B cell (primary cell): ENCODE data around the gene MKRN2OS. TPM values are rescaled to one million over a fixed set of nuclear protein-coding genes. Genes with fewer than 3 reads are reported as not detected.

Source experiments
- ATAC-seq: fragments of 200-7000 bp; cut with Tn5 transposase; one replicate; pipeline ENCODE4 v1.10.0; 2021; ENCODE audit warnings: low read depth, mild to moderate bottlenecking, moderate number of reproducible peaks, moderate library complexity
- CTCF ChIA-PET: fragments of 350-600 bp; sonication (Branson Sonifier 250); formaldehyde crosslinking; loops from one replicate; lab custom pipeline; 2021; ENCODE audit warnings: antibody characterized with exemption, inconsistent platforms; lab: Charles Lee
- POLR2A ChIA-PET: fragments of 350-600 bp; sonication (Branson Sonifier 250); formaldehyde crosslinking; loops from one replicate; lab custom pipeline; 2021; ENCODE audit warnings: antibody characterized with exemption; lab: Charles Lee
- DNase-seq: peaks from one replicate; pipeline ENCODE4 v3.0.0; 2013
- H2AFZ ChIP-seq: 2 replicates; pipeline ENCODE4 v1.6.1; 2012; ENCODE audit warnings: mild to moderate bottlenecking, low read depth, low read length; ENCODE audit not compliant: insufficient read depth, poor library complexity, severe bottlenecking
- H3K27ac ChIP-seq, 2 donors: 1 replicate in 1 of 2; 2 replicates in 1 of 2; pipeline ENCODE4 v1.5.1; 2012 to 2013; ENCODE audit warnings: low read length in 2 of 2, mild to moderate bottlenecking in 2 of 2, moderate library complexity in 1 of 2
- H3K27me3 ChIP-seq, 4 experiments: fragments of 200-600 bp in 1 of 4; sonication (generic) in 1 of 4; replicated peaks in 1 of 4; 1 replicate in 2 of 4; 2 replicates in 2 of 4; pipeline versions ENCODE4 v1.6.1 to v1.7.0; 2013 to 2016; ENCODE audit warnings: low read length in 3 of 4, mild to moderate bottlenecking in 2 of 4, mixed read lengths in 1 of 4, moderate library complexity in 1 of 4; ENCODE audit not compliant: insufficient read depth in 4 of 4, control insufficient read depth in 3 of 4; ENCODE audit errors: control extremely low read depth in 1 of 4
- H3K36me3 ChIP-seq, 2 experiments: replicated peaks in 1 of 2; 1 replicate in 1 of 2; 2 replicates in 1 of 2; pipeline versions ENCODE4 v1.6.1 to v1.7.1; 2013; ENCODE audit warnings: low read length in 1 of 2; ENCODE audit not compliant: insufficient read depth in 2 of 2, control insufficient read depth in 1 of 2; ENCODE audit errors: control extremely low read depth in 1 of 2, extremely low read depth in 1 of 2
- H3K4me1 ChIP-seq, 2 donors: fragments of 200-600 bp in 1 of 2; sonication (generic) in 1 of 2; 1 replicate in 1 of 2; 2 replicates in 1 of 2; pipeline versions ENCODE4 v1.5.1 to v1.6.1; 2013 to 2017; ENCODE audit warnings: low read length in 2 of 2; ENCODE audit not compliant: control insufficient read depth in 2 of 2, insufficient read depth in 2 of 2
- H3K4me2 ChIP-seq: replicated peaks from 2 replicates; pipeline ENCODE3; 2012; ENCODE audit warnings: mild to moderate bottlenecking, low read depth, low read length; ENCODE audit not compliant: poor library complexity, severe bottlenecking
- H3K4me3 ChIP-seq, 5 experiments: fragments of 200-600 bp in 1 of 5; sonication (generic) in 1 of 5; 1 replicate in 3 of 5; 2 replicates in 2 of 5; pipeline versions ENCODE4 v1.5.1 to v1.7.0; 2011 to 2016; ENCODE audit warnings: low read length in 4 of 5, mild to moderate bottlenecking in 4 of 5, low read depth in 2 of 5, control low read depth in 1 of 5, moderate library complexity in 1 of 5; ENCODE audit not compliant: insufficient read depth in 1 of 5; ENCODE audit errors: control extremely low read depth in 1 of 5, extremely low read depth in 1 of 5
- H3K79me2 ChIP-seq: fragments of 200-600 bp; sonication (generic); one replicate; pipeline ENCODE4 v1.6.0; 2016; ENCODE audit warnings: low read length; ENCODE audit not compliant: control insufficient read depth, insufficient read depth
- H3K9ac ChIP-seq: fragments of 200-600 bp; sonication (generic); 2 replicates; pipeline ENCODE4 v1.6.1; 2017; ENCODE audit warnings: mild to moderate bottlenecking, low read length, moderate library complexity
- H3K9me3 ChIP-seq, 3 donors: one replicate each; pipeline versions ENCODE4 v1.6.1 to v1.7.1; 2013; ENCODE audit warnings: low read length in 2 of 3; ENCODE audit not compliant: control insufficient read depth in 2 of 3, insufficient read depth in 1 of 3; ENCODE audit errors: control extremely low read depth in 1 of 3
- H4K20me1 ChIP-seq: 2 replicates; pipeline ENCODE4 v1.6.0; 2012; ENCODE audit warnings: mild to moderate bottlenecking, low read length; ENCODE audit not compliant: insufficient read depth, control insufficient read depth, poor library complexity, severe bottlenecking
- H3K27ac Mint-ChIP-seq: one replicate; pipeline ENCODE4 v1.8.0; 2021; ENCODE audit warnings: mixed read lengths
- H3K27me3 Mint-ChIP-seq: one replicate; pipeline ENCODE4 v1.8.0; 2021; ENCODE audit warnings: mixed read lengths
- H3K4me1 Mint-ChIP-seq: one replicate; pipeline ENCODE4 v1.8.0; 2021; ENCODE audit warnings: mixed read lengths
- H3K4me3 Mint-ChIP-seq: one replicate; pipeline ENCODE4 v1.8.0; 2021; ENCODE audit warnings: mixed read lengths
- H3K9me3 Mint-ChIP-seq: one replicate; pipeline ENCODE4 v1.8.0; 2022; ENCODE audit warnings: mixed read lengths; ENCODE audit not compliant: insufficient read depth
- CTCF ChIP-seq: fragments of 200-600 bp; IDR thresholded peaks from one replicate; pipeline ENCODE4 v1.8.0; 2022; ENCODE audit warnings: antibody characterized with exemption, mild to moderate bottlenecking
- EZH2 ChIP-seq: IDR thresholded peaks from 2 replicates; pipeline ENCODE4 v1.6.1; 2012; ENCODE audit warnings: borderline replicate concordance, low read depth, mild to moderate bottlenecking, moderate library complexity, low read length; ENCODE audit not compliant: insufficient read depth, poor library complexity, severe bottlenecking
- WGBS: methylation state at CpG from one replicate; pipeline ENCODE4 v1.1.5; 2013; ENCODE audit warnings: missing lambda C conversion rate; ENCODE audit not compliant: insufficient coverage; 5-methylcytosine and 5-hydroxymethylcytosine counted together
- intact Hi-C: fragments of 100-400 bp; cut with micrococcal nuclease; formaldehyde crosslinking; loops from one replicate; pipeline ENCODE4 v1.10.0; 2022
- polyA plus RNA-seq: library from polyadenylated mRNA; depleted of rRNA; stranded (reverse); fragments of >200 nt; gene quantifications from 2 replicates; pipeline ENCODE4 v1.2.3, GENCODE V29; 2012
- total RNA-seq, 2 donors: library from RNA; stranded (reverse); fragments of 120-200 nt in 1 of 2; gene quantifications; 1 replicate in 1 of 2; 2 replicates in 1 of 2; pipeline versions ENCODE4 v1.2.3 to v1.2.4, GENCODE V29; 2013 to 2022

MKRN2OS gene
- total and polyA plus RNA-seq, 2 donors (not counting 1 experiment from before 2014, with no cell fraction given): not detected

DNA sequence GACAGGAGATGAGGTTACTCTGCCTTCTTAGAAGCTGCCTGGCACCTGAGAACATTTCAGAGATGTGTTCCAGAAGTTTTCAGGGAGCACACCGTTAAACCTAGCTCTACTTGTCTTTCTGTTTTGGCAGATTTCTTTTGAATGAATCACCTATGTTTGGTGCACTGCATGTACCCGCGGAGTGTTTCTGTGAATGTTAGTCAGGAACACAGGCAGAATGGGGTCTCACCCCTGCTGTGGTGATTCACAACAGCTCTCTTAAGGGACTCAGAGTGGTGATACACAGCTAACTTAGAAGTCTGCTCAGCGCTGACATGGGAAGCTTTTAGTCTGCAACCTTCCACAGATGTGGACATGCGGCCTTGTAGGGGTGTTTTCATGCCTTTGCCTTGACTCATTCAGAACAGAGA lies 37.0 kb downstream of the MKRN2OS start:
- no peaks in the 10 kb centered on the region for H3K27me3 Mint-ChIP-seq
- Histone ChIP-seq H3K27ac (no peak overlapping the region), H3K4me1 (no peaks in the 10 kb centered on the region), H3K4me3 (no peak overlapping the region), H3K9me3 (no peaks in the 10 kb centered on the region), H3K27me3 (no peaks in the 10 kb centered on the region), H2AFZ (no peak overlapping the region), H3K36me3 (peaks cover 0 to 14% of the 10 kb centered on the region in 2 experiments), H3K9ac (no peak overlapping the region), H4K20me1 (no peaks in the 10 kb centered on the region), H3K79me2 (no peaks in the 10 kb centered on the region), H3K4me2 (no peak overlapping the region)
- POLR2A ChIA-PET: no interaction called here
- CTCF ChIA-PET: no interaction called here
- intact Hi-C loops: no loop called here
- DNase-seq (no peak), ATAC-seq (no peak)
- H3K27ac Mint-ChIP-seq: no peak overlapping the region
- no peak for TF ChIP-seq EZH2
- TF ChIP-seq CTCF: no peak
- 95% methylated on average over 3 of the region's 5 CpGs for WGBS
- H3K4me3 Mint-ChIP-seq: no peak overlapping the region
- no peaks in the 10 kb centered on the region for H3K4me1 Mint-ChIP-seq
- no peaks in the 10 kb centered on the region for H3K9me3 Mint-ChIP-seq

DNA sequence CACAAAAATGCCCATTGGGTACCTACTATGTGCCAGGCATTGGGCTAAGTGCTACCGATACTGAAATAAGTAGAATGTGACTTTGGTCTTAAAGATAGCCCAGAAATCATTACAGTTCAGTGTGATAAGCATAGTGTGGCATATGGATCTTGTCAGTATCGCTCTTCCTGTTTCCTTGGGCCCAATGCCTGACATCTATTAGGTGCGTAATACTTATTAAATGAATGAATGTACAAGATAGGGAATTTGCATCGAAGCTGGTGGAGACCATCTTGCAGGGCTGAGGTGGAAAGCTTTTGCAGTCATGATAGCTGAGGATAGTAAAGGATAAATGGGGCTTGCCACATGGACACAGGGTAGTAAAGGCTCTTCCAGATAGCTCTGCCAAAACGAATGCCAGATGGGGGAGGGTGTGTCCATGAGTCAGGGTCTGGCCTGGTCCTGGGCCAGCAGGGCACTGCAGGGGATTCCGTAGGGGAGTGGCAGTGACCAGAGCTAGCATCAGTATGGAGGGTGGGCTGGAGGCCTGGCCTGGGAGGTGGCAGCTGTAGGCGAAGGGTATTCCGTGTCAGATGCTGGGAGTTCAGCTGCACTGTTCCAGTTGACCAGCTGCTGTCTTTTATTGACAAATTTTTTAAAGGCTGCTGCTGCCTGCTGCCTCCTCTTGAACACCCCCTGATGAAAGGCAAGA lies 37.6 kb downstream of the MKRN2OS start:
- H4K20me1 ChIP-seq: no peaks in the 10 kb centered on the region
- no peak overlapping the region for H3K9ac ChIP-seq
- DNase-seq (no peak), ATAC-seq (no peak)
- H3K27me3 ChIP-seq: no peaks in the 10 kb centered on the region
- H3K4me3 Mint-ChIP-seq: no peak overlapping the region
- H3K27ac Mint-ChIP-seq: no peak overlapping the region
- H3K9me3 Mint-ChIP-seq: no peaks in the 10 kb centered on the region
- H3K27me3 Mint-ChIP-seq: no peaks in the 10 kb centered on the region
- intact Hi-C loops: no loop called here
- H3K4me3 ChIP-seq: no peak overlapping the region
- over 99% methylated on average over 7 of the region's 8 CpGs for WGBS
- H2AFZ ChIP-seq: no peak overlapping the region
- POLR2A ChIA-PET: no interaction called here
- H3K79me2 ChIP-seq: no peaks in the 10 kb centered on the region
- H3K36me3 ChIP-seq: peaks cover 0 to 17% of the 10 kb centered on the region in 2 experiments
- no peak overlapping the region for H3K4me2 ChIP-seq
- TF ChIP-seq EZH2: no peak
- TF ChIP-seq CTCF: no peak
- H3K4me1 Mint-ChIP-seq: no peaks in the 10 kb centered on the region
- CTCF ChIA-PET: interaction anchor here (0.7 kb wide), 1 partner anchor 34 kb away, joined by 3 read pairs; no protein-coding TSS in a partner anchor
- H3K4me1 ChIP-seq: no peaks in the 10 kb centered on the region
- H3K27ac ChIP-seq: no peak overlapping the region
- H3K9me3 ChIP-seq: no peaks in the 10 kb centered on the region
